Peyer's patch (tissue), 4 donors: ENCODE data around the gene GNGT2. TPM values are rescaled to one million over a fixed set of nuclear protein-coding genes. Genes with fewer than 3 reads are reported as not detected.

ENCODE experiments used
- DNase-seq, 3 donors: peaks; one replicate each; pipeline ENCODE4 v3.0.0-alpha.2; 2017 to 2019
- H3K27ac ChIP-seq, 4 donors: fragments of 200-600 bp; sonication (generic); one replicate each; pipeline ENCODE4 v1.5.1; 2016 to 2019
- H3K27me3 ChIP-seq, 2 donors: fragments of 200-600 bp; sonication (generic); one replicate each; pipeline ENCODE4 v1.5.1; 2019
- H3K36me3 ChIP-seq, 3 donors: fragments of 200-600 bp; sonication (generic); one replicate each; pipeline ENCODE4 v1.5.1; 2016 to 2019
- H3K4me1 ChIP-seq, 4 donors: fragments of 200-600 bp; sonication (generic); one replicate each; pipeline ENCODE4 v1.5.1; 2016 to 2019
- H3K4me3 ChIP-seq, 4 donors: fragments of 200-600 bp; sonication (generic); 1 replicate in 3 of 4; 2 replicates in 1 of 4; pipeline ENCODE4 v1.5.1; 2016 to 2019; ENCODE audit warnings: mild to moderate bottlenecking in 1 of 4
- H3K9me3 ChIP-seq, 4 donors: fragments of 200-600 bp; sonication (generic); one replicate each; pipeline ENCODE4 v1.5.1; 2016 to 2019; ENCODE audit warnings: mild to moderate bottlenecking in 1 of 4
- POLR2A ChIP-seq, 2 donors: fragments of 450-650 bp; IDR thresholded peaks; one replicate each; pipeline ENCODE4 v1.5.1; 2017; ENCODE audit warnings: antibody characterized with exemption in 2 of 2, mild to moderate bottlenecking in 2 of 2, moderate library complexity in 2 of 2
- total RNA-seq, 4 donors: library from RNA; depleted of rRNA; stranded (reverse); fragments of >200 nt; gene quantifications; one replicate each; pipeline ENCODE4 v1.1.0, GENCODE V29; 2016
- TF ChIP-seq, protein P1 (sequence below), 6 experiments: fragments of 450-650 bp in 4 of 6; fragments of 200-600 bp in 2 of 6; sonication (generic) in 1 of 6; IDR thresholded peaks; one replicate each; pipeline ENCODE4 v1.5.1; 2017 to 2019; ENCODE audit warnings: antibody characterized with exemption in 6 of 6, mild to moderate bottlenecking in 3 of 6, moderate library complexity in 1 of 6

The GNGT2 gene
- total RNA-seq, 4 donors from 2014 or later, result 4.8 to 14.0 TPM; not detected in 2

DNA sequence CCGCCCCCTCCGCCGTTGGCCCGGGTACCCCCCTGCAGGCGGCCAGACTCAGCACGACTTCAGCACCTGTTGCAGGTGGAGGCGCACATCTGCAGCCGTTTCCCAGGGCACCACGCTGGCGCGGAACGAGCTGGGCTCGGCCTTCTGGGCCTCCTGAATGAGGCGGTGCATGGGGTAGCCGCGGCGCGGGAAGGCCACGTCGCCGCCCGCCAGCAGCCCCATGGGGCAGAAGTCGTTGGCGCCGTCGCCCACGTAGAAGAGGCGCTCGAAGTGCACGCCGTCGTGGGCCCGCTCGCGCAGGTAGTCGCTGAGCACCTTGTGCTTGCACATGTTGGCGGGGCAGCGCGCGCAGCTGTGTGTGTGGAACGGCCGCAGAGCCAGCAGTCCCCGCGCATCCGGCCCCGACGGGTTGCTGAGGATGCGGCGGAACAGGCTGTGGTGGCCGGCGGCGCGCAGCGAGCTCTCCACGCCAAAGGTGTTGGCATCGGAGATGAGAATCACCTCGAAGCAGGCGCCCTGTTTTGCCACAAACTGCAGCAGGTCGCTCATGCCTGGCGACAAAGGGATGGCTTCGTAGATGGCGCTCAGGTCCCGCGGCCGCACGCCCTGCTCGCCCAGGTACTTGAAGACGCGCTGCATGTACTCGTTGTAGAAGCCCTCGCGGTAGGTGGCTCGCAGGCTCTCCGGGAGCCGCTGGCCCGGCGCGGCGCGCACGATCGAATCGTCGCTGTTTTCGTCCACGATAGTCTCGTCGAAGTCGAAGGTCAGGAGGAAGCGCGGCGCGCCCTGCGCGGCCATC, 14.0 kb upstream of the GNGT2 start:
- Histone ChIP-seq H3K4me3 (peak overlapping the region; percentile 24 to 42 (median 34)), H3K4me1 (peaks cover 0 to 26% (median 23%) of the 10 kb centered on the region in 4 donors), H3K36me3 (no peaks in the 10 kb centered on the region), H3K27ac (peak overlapping the region in 2 of 4 donors; percentile 12 to 68), H3K9me3 (no peaks in the 10 kb centered on the region), H3K27me3 (no peaks in the 10 kb centered on the region)
- peak; percentile 66 to 83 (median 74) for DNase-seq
- TF ChIP-seq POLR2A (IDR thresholded peaks at IDR 0.05), result no peak
- TF ChIP-seq, protein P1, sequence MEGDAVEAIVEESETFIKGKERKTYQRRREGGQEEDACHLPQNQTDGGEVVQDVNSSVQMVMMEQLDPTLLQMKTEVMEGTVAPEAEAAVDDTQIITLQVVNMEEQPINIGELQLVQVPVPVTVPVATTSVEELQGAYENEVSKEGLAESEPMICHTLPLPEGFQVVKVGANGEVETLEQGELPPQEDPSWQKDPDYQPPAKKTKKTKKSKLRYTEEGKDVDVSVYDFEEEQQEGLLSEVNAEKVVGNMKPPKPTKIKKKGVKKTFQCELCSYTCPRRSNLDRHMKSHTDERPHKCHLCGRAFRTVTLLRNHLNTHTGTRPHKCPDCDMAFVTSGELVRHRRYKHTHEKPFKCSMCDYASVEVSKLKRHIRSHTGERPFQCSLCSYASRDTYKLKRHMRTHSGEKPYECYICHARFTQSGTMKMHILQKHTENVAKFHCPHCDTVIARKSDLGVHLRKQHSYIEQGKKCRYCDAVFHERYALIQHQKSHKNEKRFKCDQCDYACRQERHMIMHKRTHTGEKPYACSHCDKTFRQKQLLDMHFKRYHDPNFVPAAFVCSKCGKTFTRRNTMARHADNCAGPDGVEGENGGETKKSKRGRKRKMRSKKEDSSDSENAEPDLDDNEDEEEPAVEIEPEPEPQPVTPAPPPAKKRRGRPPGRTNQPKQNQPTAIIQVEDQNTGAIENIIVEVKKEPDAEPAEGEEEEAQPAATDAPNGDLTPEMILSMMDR (IDR thresholded peaks at IDR 0.05), result no peak

DNA sequence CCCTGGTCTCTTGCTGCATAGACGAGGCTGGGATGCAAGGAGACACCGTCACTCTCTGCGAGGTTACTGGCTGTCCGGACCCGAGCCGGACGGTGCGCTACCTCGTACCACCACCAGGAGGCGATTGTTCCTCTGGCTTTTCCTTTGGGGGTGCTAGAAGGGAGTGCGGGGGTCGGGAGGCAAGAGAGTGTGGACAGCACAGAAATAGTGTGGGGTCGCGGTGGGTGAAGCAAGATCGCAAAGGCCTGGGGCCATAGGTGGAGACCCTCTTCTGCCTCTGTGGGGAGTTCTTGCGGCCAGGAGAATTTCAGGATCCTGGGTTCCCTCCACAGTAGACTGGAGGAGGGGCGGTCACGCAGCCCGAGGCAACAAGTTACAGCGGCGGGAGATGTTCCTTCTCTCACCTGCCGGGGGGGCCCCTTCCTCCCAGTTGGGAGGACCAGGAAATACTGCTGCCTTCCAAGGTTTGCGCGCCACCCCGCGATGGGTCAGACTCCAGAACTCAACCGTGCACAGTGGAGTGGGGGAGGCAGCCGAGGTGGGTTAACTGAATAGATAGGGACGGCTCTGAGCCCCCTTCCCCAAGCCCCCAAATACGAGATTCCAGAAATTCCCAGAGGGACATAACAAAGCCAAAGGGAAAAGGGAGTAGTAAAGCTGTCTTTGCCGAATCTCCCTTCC, 13.3 kb upstream of the GNGT2 start:
- no peaks in the 10 kb centered on the region for H3K9me3 ChIP-seq
- TF ChIP-seq, protein P1 (IDR thresholded peaks at IDR 0.05), result peak; percentile 68 to 85 (median 81)
- no peak for TF ChIP-seq POLR2A (IDR thresholded peaks at IDR 0.05)
- H3K36me3 ChIP-seq, result no peaks in the 10 kb centered on the region
- H3K27ac ChIP-seq, result peak overlapping the region in 2 of 4 donors; percentile 12 to 68
- H3K4me1 ChIP-seq, result peaks cover 0 to 31% (median 23%) of the 10 kb centered on the region in 4 donors
- DNase-seq, result peak; percentile 62 to 85 (median 80)
- no peaks in the 10 kb centered on the region for H3K27me3 ChIP-seq
- H3K4me3 ChIP-seq, result peak overlapping the region; percentile 24 to 42 (median 34)

DNA sequence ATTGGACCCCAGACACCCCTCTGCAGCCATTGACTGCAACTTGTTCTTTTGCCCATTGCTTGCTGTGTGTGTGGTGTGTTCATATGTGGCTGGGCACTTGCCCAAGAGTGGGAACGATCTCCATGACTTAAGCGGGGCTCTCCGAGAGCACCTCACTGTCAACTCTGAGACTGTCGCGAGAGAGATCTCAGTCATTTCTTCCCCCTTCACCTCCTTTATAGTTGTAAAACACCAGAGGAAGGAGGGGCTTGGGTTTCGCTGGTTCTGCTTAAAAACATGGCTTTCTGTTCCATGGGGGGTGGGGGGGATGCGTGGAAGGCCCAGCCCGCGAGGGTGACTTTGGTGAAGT, 12.8 kb upstream of the GNGT2 start:
- TF ChIP-seq POLR2A (IDR thresholded peaks at IDR 0.05), result no peak
- TF ChIP-seq, protein P1 (IDR thresholded peaks at IDR 0.05), result no peak
- Histone ChIP-seq H3K27ac (peak overlapping the region in 2 of 4 donors; percentile 12 to 68), H3K27me3 (no peaks in the 10 kb centered on the region), H3K9me3 (no peaks in the 10 kb centered on the region), H3K4me3 (peak overlapping the region in 2 of 4 donors; percentile 30 to 42), H3K36me3 (no peaks in the 10 kb centered on the region), H3K4me1 (peaks cover 0 to 31% (median 23%) of the 10 kb centered on the region in 4 donors)
- no peak for DNase-seq

DNA sequence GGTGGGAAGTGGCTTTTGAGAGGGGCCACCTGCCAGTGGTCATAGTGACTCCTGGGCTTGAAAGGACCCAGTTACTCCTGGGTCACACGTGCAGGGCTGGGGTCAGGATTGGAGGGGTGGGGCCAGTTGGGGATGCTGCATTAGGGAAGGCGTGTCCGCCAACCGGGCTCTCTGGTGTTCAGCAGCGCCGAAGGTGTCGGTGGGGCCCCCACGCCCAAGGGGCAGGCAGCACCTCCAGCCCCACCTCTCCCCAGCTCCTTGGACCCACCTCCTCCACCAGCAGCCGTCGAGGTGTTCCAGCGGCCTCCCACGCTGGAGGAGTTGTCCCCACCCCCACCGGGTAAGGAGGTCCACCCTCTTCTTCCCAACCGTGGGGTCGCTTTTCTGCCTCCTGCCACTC, 9.6 kb upstream of the GNGT2 start:
- Histone ChIP-seq H3K4me1 (peaks cover 0 to 53% (median 45%) of the 10 kb centered on the region in 4 donors), H3K27ac (peak overlapping the region; percentile 59 to 90 (median 68)), H3K36me3 (no peaks in the 10 kb centered on the region), H3K9me3 (no peaks in the 10 kb centered on the region), H3K4me3 (no peak overlapping the region), H3K27me3 (no peaks in the 10 kb centered on the region)
- DNase-seq, result no peak
- TF ChIP-seq, protein P1 (IDR thresholded peaks at IDR 0.05), result no peak
- no peak for TF ChIP-seq POLR2A (IDR thresholded peaks at IDR 0.05)

DNA sequence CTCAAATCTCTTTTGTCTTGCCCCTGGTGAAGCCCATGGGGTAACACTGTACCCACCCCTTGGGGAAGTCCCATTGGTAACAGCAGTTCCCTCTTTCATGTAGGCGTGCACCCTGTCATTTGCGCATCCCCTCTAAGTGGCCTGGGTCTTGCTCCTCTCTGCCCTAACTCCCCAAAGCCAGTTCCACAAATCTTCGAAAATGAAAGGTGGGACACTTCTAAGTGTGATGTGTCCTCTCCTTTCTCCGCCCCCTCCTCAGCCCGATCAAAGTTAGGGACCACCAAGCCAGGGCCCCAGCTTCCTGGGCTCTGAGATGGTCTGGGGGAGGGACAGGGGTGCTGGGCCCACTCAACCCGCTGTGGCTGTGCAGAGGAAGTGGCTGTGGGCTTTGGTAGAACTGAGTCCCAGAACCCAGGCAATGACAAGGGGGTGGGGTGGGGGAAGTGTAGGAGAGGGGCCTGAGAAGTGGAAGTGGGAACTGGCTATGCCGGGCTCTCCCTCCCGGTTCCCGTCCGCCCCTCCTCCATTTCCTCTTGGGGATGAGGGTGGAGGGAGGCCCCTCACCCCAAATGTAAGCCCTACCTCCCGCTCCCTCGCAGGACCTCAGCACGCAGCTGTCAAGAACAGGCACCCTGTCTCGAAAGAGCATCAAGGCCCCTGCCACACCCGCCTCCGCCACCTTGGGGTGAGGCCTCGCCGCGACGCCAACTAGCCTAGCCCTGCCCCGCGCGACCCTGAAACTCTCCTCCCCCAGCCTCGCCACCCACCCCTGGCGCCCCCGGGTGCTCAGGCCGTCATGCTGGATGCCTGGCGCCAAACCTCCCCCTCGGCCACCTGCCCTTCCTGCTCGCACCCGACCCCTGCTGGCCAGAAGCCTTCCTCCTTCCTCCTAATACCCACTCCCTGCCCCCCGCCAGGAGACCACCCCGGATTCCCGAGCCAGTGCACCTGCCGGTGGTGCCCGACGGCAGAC, 8.9 kb upstream of the GNGT2 start:
- TF ChIP-seq, protein P1 (IDR thresholded peaks at IDR 0.05), result peak in 4 of 6 experiments; percentile 24 to 38 (median 29)
- TF ChIP-seq POLR2A (IDR thresholded peaks at IDR 0.05), result no peak
- H3K27ac ChIP-seq, result peak overlapping the region; percentile 59 to 90 (median 68)
- no peaks in the 10 kb centered on the region for H3K9me3 ChIP-seq
- H3K36me3 ChIP-seq, result no peaks in the 10 kb centered on the region
- no peaks in the 10 kb centered on the region for H3K27me3 ChIP-seq
- DNase-seq, result peak in 2 of 3 donors; percentile 84 to 86
- peaks cover 0 to 54% (median 43%) of the 10 kb centered on the region in 4 donors for H3K4me1 ChIP-seq
- peak overlapping the region in 1 of 4 donors; percentile 16 for H3K4me3 ChIP-seq
